ENCODE data around the gene KRTAP2-2. TPM values are rescaled to one million over a fixed set of nuclear protein-coding genes. Genes with fewer than 3 reads are reported as not detected.

KRTAP2-2 gene
- total and polyA plus RNA-seq, 2 of the 8 experiments (the other 6 are each of a cell fraction or from before 2014, with no cell fraction given), result not detected

GRCh38 chr17:41015454-41015853 is 39.6 kb downstream of the KRTAP2-2 start (continued):
- no peak for TF ChIP-seq POLR2A (IDR thresholded peaks at IDR 0.05; ENCODE audit: control extremely low read depth in 1 of 2, low read depth in 2 of 2, low read length in 2 of 2)

Measured in H1 (cell line).